ENCODE results near the gene COPS2. TPM values are rescaled to one million over a fixed set of nuclear protein-coding genes. Genes with fewer than 3 reads are reported as not detected.

The COPS2 gene
- total and polyA plus RNA-seq, 10 of the 15 experiments (the other 5 are each of a cell fraction or from before 2014, with no cell fraction given) = 31.5 to 115 (median 76.3) TPM

DNA sequence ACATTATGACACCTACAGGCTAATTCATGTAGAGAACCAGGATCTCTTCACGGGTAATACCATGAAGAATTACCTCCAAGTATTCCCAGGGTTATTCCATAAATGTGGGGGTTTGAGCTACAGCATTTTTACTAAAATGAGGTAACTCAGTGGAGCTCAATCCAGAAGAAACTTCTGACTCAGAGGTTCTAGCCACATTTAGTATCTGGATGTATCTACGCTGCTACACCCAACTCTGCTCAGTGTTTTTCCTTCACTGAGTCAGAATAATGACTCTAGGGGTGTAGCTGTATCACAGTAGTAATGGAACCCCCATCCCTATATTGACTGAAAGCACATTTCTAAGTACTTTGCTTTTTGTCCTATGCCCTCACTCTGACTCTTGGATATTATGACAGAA is 52.4 kb downstream of the COPS2 start:
- ChIA-PET SMC1A (ENCODE audit: uncharacterized antibody, unreplicated experiment) (interaction anchor here (1.1 kb wide), 1 partner anchor 64 kb away, joined by 6 read pairs; no protein-coding TSS in a partner anchor), CTCF (interaction anchor here (1.0 kb wide), 1 partner anchor 43 kb away, joined by 3 read pairs; no protein-coding TSS in a partner anchor), POLR2A (no interaction called here), RAD21 (ENCODE audit: unreplicated experiment) (no interaction called here)
- FAIRE-seq = no peak
- H3K9ac ChIP-seq (ENCODE audit: control insufficient read depth, insufficient read depth, low read length) = no peak overlapping the region
- in situ Hi-C loops (cut with MboI) (no loop called here), intact Hi-C loops (cut with micrococcal nuclease; ENCODE audit: unreplicated experiment) (no loop called here)
- TF ChIP-seq, protein P1, sequence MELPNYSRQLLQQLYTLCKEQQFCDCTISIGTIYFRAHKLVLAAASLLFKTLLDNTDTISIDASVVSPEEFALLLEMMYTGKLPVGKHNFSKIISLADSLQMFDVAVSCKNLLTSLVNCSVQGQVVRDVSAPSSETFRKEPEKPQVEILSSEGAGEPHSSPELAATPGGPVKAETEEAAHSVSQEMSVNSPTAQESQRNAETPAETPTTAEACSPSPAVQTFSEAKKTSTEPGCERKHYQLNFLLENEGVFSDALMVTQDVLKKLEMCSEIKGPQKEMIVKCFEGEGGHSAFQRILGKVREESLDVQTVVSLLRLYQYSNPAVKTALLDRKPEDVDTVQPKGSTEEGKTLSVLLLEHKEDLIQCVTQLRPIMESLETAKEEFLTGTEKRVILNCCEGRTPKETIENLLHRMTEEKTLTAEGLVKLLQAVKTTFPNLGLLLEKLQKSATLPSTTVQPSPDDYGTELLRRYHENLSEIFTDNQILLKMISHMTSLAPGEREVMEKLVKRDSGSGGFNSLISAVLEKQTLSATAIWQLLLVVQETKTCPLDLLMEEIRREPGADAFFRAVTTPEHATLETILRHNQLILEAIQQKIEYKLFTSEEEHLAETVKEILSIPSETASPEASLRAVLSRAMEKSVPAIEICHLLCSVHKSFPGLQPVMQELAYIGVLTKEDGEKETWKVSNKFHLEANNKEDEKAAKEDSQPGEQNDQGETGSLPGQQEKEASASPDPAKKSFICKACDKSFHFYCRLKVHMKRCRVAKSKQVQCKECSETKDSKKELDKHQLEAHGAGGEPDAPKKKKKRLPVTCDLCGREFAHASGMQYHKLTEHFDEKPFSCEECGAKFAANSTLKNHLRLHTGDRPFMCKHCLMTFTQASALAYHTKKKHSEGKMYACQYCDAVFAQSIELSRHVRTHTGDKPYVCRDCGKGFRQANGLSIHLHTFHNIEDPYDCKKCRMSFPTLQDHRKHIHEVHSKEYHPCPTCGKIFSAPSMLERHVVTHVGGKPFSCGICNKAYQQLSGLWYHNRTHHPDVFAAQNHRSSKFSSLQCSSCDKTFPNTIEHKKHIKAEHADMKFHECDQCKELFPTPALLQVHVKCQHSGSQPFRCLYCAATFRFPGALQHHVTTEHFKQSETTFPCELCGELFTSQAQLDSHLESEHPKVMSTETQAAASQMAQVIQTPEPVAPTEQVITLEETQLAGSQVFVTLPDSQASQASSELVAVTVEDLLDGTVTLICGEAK (IDR thresholded peaks at IDR 0.05; ENCODE audit: borderline replicate concordance) = no peak
- no peak for TF ChIP-seq RELA (IDR thresholded peaks at IDR 0.05; ENCODE audit: borderline replicate concordance, partially characterized antibody)
- no peak for TF ChIP-seq CBX3 (IDR thresholded peaks at IDR 0.05; ENCODE audit: borderline replicate concordance, low read depth)
- TF ChIP-seq CHD1 (IDR thresholded peaks at IDR 0.05; ENCODE audit: low read depth, low read length) = no peak
- H3K36me3 ChIP-seq (ENCODE audit: control insufficient read depth in 2 of 2, insufficient read depth in 2 of 2, low read length in 1 of 2) = no peaks in the 10 kb centered on the region; a peak in 1 of 4 replicates
- no peak overlapping the region for H3K27ac ChIP-seq (ENCODE audit: control insufficient read depth, insufficient read depth)
- no peaks in the 10 kb centered on the region for H3K4me1 ChIP-seq (ENCODE audit: control insufficient read depth, insufficient read depth, low read length)
- no TSS peak for BruUV-seq (replicated peaks)
- no peak overlapping the region for H3K4me3 ChIP-seq
- DNase-seq (ENCODE audit: low read depth, low spot score) = no peak
- no peaks in the 10 kb centered on the region for H3K27me3 ChIP-seq (replicated peaks in 1 of 2; ENCODE audit: control insufficient read depth in 2 of 2, insufficient read depth in 2 of 2, low read length in 1 of 2)
- 50% methylated on average over 2 of the region's 2 CpGs for WGBS (ENCODE audit: insufficient coverage, insufficient replicate concordance, low lambda C conversion rate, missing lambda C conversion rate)
- ATAC-seq = no peak
- H3K4me2 ChIP-seq (ENCODE audit: control insufficient read depth, insufficient read depth) = no peak overlapping the region
- no peaks in the 10 kb centered on the region for H3K9me3 ChIP-seq (replicated peaks; ENCODE audit: control insufficient read depth, insufficient read depth, low read length)
- no peaks in the 10 kb centered on the region for H4K20me1 ChIP-seq (ENCODE audit: control insufficient read depth, insufficient read depth)
- no peak overlapping the region for H2AFZ ChIP-seq (ENCODE audit: control insufficient read depth, low read depth, low read length)
- H3K79me2 ChIP-seq (ENCODE audit: control insufficient read depth, insufficient read depth, low read length) = no peaks in the 10 kb centered on the region
